Embryonic facial prominence (tissue), 1 donor: Measurements from ENCODE around the gene GPR148.

Source experiments
- DNase-seq: peaks from one replicate; pipeline ENCODE4 v3.0.0-alpha.2; 2016; ENCODE audit errors: extremely low spot score

GPR148 gene

GRCh38 chr2:130769343-130769907, 40.6 kb downstream of the GPR148 start:
- DNase-seq, result no peak

GRCh38 chr2:130776550-130776949, 47.7 kb downstream of the GPR148 start:
- DNase-seq, result no peak

DNA sequence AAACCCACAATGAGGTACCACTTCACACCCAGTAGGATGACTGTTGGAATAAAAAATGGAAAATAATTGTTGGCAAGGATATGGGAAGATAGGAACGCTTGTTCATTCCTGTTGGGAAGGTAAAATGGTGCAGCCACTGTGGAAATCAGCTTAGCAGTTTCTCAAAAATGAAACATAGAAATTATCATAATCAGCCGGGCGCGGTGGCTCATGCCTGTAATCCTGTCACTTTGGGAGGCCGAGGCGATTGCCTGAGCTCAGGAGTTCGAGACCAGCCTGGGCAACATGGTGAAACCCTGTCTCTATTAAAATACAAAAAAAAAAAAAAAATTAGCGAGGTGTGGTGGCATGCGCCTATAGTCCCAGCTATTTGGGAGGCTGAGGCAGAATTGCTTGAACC, 49.9 kb downstream of the GPR148 start:
- no peak for DNase-seq
